RWPE1 (cell line): ENCODE data around the gene MTA2.

Experiments used
- CTCF ChIA-PET: fragments of 350-600 bp; sonication (Branson Sonifier 250); formaldehyde crosslinking; extraction: SDS; loops from one replicate; lab custom pipeline; 2021; lab: Yijun Ruan, JAX
- POLR2A ChIA-PET: fragments of 400-600 bp; formaldehyde crosslinking; extraction: SDS; loops from one replicate; lab custom pipeline; 2020; ENCODE audit warnings: antibody characterized with exemption; ENCODE audit not compliant: low non-redundant PET; lab: Yijun Ruan, JAX
- DNase-seq: peaks from one replicate; pipeline ENCODE4 v3.0.0; 2012; ENCODE audit warnings: low spot score
- H3K27ac ChIP-seq: fragments of 450-650 bp; 2 replicates; pipeline ENCODE4 v1.5.1; 2017
- CTCF ChIP-seq: fragments of 450-650 bp; conservative IDR thresholded peaks from 2 replicates; pipeline ENCODE4 v1.5.1; 2017; ENCODE audit warnings: low read depth, mild to moderate bottlenecking

The MTA2 gene

GRCh38 chr11:62543680-62544444 lies 57.8 kb downstream of the MTA2 start:
- no peak for TF ChIP-seq CTCF
- ChIA-PET POLR2A (interaction anchor here (1.0 to 1.3 kb wide), 3 partner anchors 16 to 30 kb away, joined by 3 to 6 read pairs (median 3); partner anchors contain the start of gene EEF1G), CTCF (interaction anchor here (0.5 to 4.8 kb wide), 10 partner anchors 10 to 327 kb away, joined by 3 to 74 read pairs (median 12); no protein-coding TSS in a partner anchor)
- DNase-seq, result no peak
- peak overlapping the region; percentile 100 for H3K27ac ChIP-seq
